Activated T-helper 2 cell treated with anti-CD3 and anti-CD28 coated beads, Interferon-gamma antibody, Interleukin-2, Interleukin-4, amounts not matched to agents 10 μg/mL and 5 μg/mL and 100 μg/mL, durations not matched to agents 14 hours and 24 hours and 36 hours (primary cell): ENCODE data around the gene MRAS. TPM values are rescaled to one million over a fixed set of nuclear protein-coding genes. Genes with fewer than 3 reads are reported as not detected.
"Not testable (repeated sequence)": the region's sequence is repeated elsewhere in the genome, so short reads cannot be mapped to it uniquely, and the experiment has no call there.

Experiments
- DNase-seq: peaks from one replicate; pipeline ENCODE4 v3.0.0; 2021; ENCODE audit warnings: low spot score
- H3K27ac Mint-ChIP-seq: one replicate; pipeline ENCODE4 v1.8.0; 2021; ENCODE audit warnings: mixed read lengths
- H3K27me3 Mint-ChIP-seq: one replicate; pipeline ENCODE4 v1.8.0; 2021; ENCODE audit warnings: low read depth, mixed read lengths
- H3K36me3 Mint-ChIP-seq: one replicate; pipeline ENCODE4 v1.8.0; 2021; ENCODE audit warnings: low read depth, mixed read lengths
- H3K4me1 Mint-ChIP-seq: one replicate; pipeline ENCODE4 v1.8.0; 2021; ENCODE audit warnings: low read depth, mixed read lengths
- H3K4me3 Mint-ChIP-seq: one replicate; pipeline ENCODE4 v1.8.0; 2021; ENCODE audit warnings: low read depth, mild to moderate bottlenecking, moderate library complexity, mixed read lengths
- H3K9me3 Mint-ChIP-seq: one replicate; pipeline ENCODE4 v1.8.0; 2021; ENCODE audit warnings: mixed read lengths
- intact Hi-C: fragments of 100-400 bp; cut with micrococcal nuclease; formaldehyde crosslinking; loops from one replicate; pipeline ENCODE4 v1.15.1; 2023
- total RNA-seq: library from RNA; stranded (reverse); gene quantifications from 2 replicates; pipeline ENCODE4 v1.2.3, GENCODE V29; 2022

Gene MRAS
- total RNA-seq, 1 donor from 2014 or later: not detected

- H3K4me3 Mint-ChIP-seq, intact Hi-C loops, H3K27ac Mint-ChIP-seq, DNase-seq, H3K36me3 Mint-ChIP-seq, H3K9me3 Mint-ChIP-seq, H3K4me1 Mint-ChIP-seq: not testable (repeated sequence)
- H3K27me3 Mint-ChIP-seq: peaks cover 26% of the 10 kb centered on the region
Observed at GRCh38 chr3:138426754-138427153, 78.4 kb downstream of the MRAS start.

GRCh38 chr3:138429665-138430064 is 81.3 kb downstream of the MRAS start:
- Mint-ChIP-seq H3K27ac (no peak overlapping the region), H3K4me1 (peaks cover 8% of the 10 kb centered on the region), H3K27me3 (peaks cover 49% of the 10 kb centered on the region), H3K36me3 (no peaks in the 10 kb centered on the region), H3K9me3 (no peaks in the 10 kb centered on the region), H3K4me3 (no peak overlapping the region)
- intact Hi-C loops: loop anchor here (5.0 to 10.0 kb wide), 2 partner anchors 245 to 513 kb away; partner anchors contain the start of gene ARMC8
- no peak for DNase-seq

GRCh38 chr3:138432576-138433240 is 84.3 kb downstream of the MRAS start:
- no peak overlapping the region for H3K4me3 Mint-ChIP-seq
- intact Hi-C loops: loop anchor here (5.0 to 10.0 kb wide), 2 partner anchors 248 to 510 kb away; partner anchors contain the start of gene ARMC8
- H3K27me3 Mint-ChIP-seq: peaks cover 68% of the 10 kb centered on the region

GRCh38 chr3:138433892-138434275 is 85.5 kb downstream of the MRAS start:
- H3K9me3 Mint-ChIP-seq: no peaks in the 10 kb centered on the region
- peaks cover 66% of the 10 kb centered on the region for H3K27me3 Mint-ChIP-seq
- H3K4me3 Mint-ChIP-seq: peak overlapping the region; percentile 37
- H3K36me3 Mint-ChIP-seq: no peaks in the 10 kb centered on the region
- H3K4me1 Mint-ChIP-seq: peaks cover 8% of the 10 kb centered on the region
- no peak overlapping the region for H3K27ac Mint-ChIP-seq
- no peak for DNase-seq
- intact Hi-C loops: loop anchor here (5.0 to 10.0 kb wide), 2 partner anchors 249 to 508 kb away; partner anchors contain the start of gene ARMC8

More at GRCh38 chr3:138432576-138433240, 84.3 kb downstream of the MRAS start:
- DNase-seq: no peak
- Mint-ChIP-seq H3K27ac (no peak overlapping the region), H3K9me3 (no peaks in the 10 kb centered on the region), H3K4me1 (peaks cover 8% of the 10 kb centered on the region), H3K36me3 (no peaks in the 10 kb centered on the region)

- Mint-ChIP-seq H3K4me1 (peaks cover 8% of the 10 kb centered on the region), H3K9me3 (no peaks in the 10 kb centered on the region), H3K36me3 (no peaks in the 10 kb centered on the region), H3K27me3 (peaks cover 62% of the 10 kb centered on the region), H3K27ac (no peak within 1 kb of the TSS), H3K4me3 (peak within 1 kb of the TSS; percentile 70)
- peak; percentile 57 for DNase-seq
- intact Hi-C loops: loop anchor here (5.0 to 10.0 kb wide), 2 partner anchors 250 to 508 kb away; partner anchors contain the start of gene ARMC8
Observed at GRCh38 chr3:138434276-138434874, 86.0 kb downstream of the MRAS start, which contains the start of gene ESYT3. Gene ESYT3, plus strand, starts transcription at chr3:138434616. Its CDS starts 183 bp downstream, at chr3:138434799.

GRCh38 chr3:138434875-138435772 is 86.7 kb downstream of the MRAS start:
- Mint-ChIP-seq H3K27me3 (peaks cover 59% of the 10 kb centered on the region), H3K36me3 (no peaks in the 10 kb centered on the region), H3K4me1 (peaks cover 8% of the 10 kb centered on the region), H3K4me3 (peak overlapping the region; percentile 54), H3K9me3 (no peaks in the 10 kb centered on the region), H3K27ac (no peak overlapping the region)
- no peak for DNase-seq
- intact Hi-C loops: loop anchor here (5.0 to 10.0 kb wide), 2 partner anchors 250 to 507 kb away; partner anchors contain the start of gene ARMC8

GRCh38 chr3:138435840-138436239 is 87.5 kb downstream of the MRAS start:
- H3K4me3 Mint-ChIP-seq: peak overlapping the region; percentile 38
- intact Hi-C loops: loop anchor here (10.0 kb wide), 1 partner anchor 251 kb away; the partner anchor contains the start of gene ARMC8
- H3K27ac Mint-ChIP-seq: no peak overlapping the region
- DNase-seq: no peak
- peaks cover 8% of the 10 kb centered on the region for H3K4me1 Mint-ChIP-seq
- H3K27me3 Mint-ChIP-seq: peaks cover 56% of the 10 kb centered on the region
- H3K9me3 Mint-ChIP-seq: no peaks in the 10 kb centered on the region
- H3K36me3 Mint-ChIP-seq: no peaks in the 10 kb centered on the region

- intact Hi-C loops: loop anchor here (10.0 kb wide), 1 partner anchor 252 kb away; the partner anchor contains the start of gene ARMC8
- H3K27me3 Mint-ChIP-seq: peaks cover 50% of the 10 kb centered on the region
- no peak overlapping the region for H3K4me3 Mint-ChIP-seq
- H3K36me3 Mint-ChIP-seq: no peaks in the 10 kb centered on the region
- no peak overlapping the region for H3K27ac Mint-ChIP-seq
- H3K4me1 Mint-ChIP-seq: peaks cover 8% of the 10 kb centered on the region
- DNase-seq: no peak
- no peaks in the 10 kb centered on the region for H3K9me3 Mint-ChIP-seq
Observed at GRCh38 chr3:138437281-138437680, 88.9 kb downstream of the MRAS start.

- intact Hi-C loops: loop anchor here (10.0 kb wide), 1 partner anchor 254 kb away; the partner anchor contains the start of gene ARMC8
- Mint-ChIP-seq H3K4me1 (peaks cover 4% of the 10 kb centered on the region), H3K27me3 (peaks cover 36% of the 10 kb centered on the region), H3K9me3 (no peaks in the 10 kb centered on the region), H3K4me3 (no peak overlapping the region), H3K36me3 (no peaks in the 10 kb centered on the region), H3K27ac (no peak overlapping the region)
- no peak for DNase-seq
Observed at GRCh38 chr3:138438896-138439295, 90.5 kb downstream of the MRAS start.

GRCh38 chr3:138439646-138440045 is 91.3 kb downstream of the MRAS start:
- Mint-ChIP-seq H3K4me1 (no peaks in the 10 kb centered on the region), H3K27ac (no peak overlapping the region), H3K36me3 (no peaks in the 10 kb centered on the region), H3K27me3 (peaks cover 29% of the 10 kb centered on the region), H3K9me3 (no peaks in the 10 kb centered on the region), H3K4me3 (no peak overlapping the region)
- no peak for DNase-seq
- intact Hi-C loops: loop anchor here (10.0 kb wide), 1 partner anchor 255 kb away; the partner anchor contains the start of gene ARMC8

- no peaks in the 10 kb centered on the region for H3K36me3 Mint-ChIP-seq
- peaks cover 29% of the 10 kb centered on the region for H3K27me3 Mint-ChIP-seq
- H3K4me3 Mint-ChIP-seq: no peak overlapping the region
- no peak overlapping the region for H3K27ac Mint-ChIP-seq
- no peak for DNase-seq
- H3K4me1 Mint-ChIP-seq: no peaks in the 10 kb centered on the region
- H3K9me3 Mint-ChIP-seq: no peaks in the 10 kb centered on the region
- intact Hi-C loops: no loop called here
Observed at GRCh38 chr3:138440121-138440521, 91.7 kb downstream of the MRAS start.

- no peaks in the 10 kb centered on the region for H3K36me3 Mint-ChIP-seq
- H3K27ac Mint-ChIP-seq: no peak overlapping the region
- intact Hi-C loops: no loop called here
- no peaks in the 10 kb centered on the region for H3K4me1 Mint-ChIP-seq
- H3K4me3 Mint-ChIP-seq: no peak overlapping the region
- H3K9me3 Mint-ChIP-seq: no peaks in the 10 kb centered on the region
- DNase-seq: no peak
- peaks cover 29% of the 10 kb centered on the region for H3K27me3 Mint-ChIP-seq
Observed at GRCh38 chr3:138440596-138440995, 92.2 kb downstream of the MRAS start.
